GM18511 (cell line): ENCODE results near the gene PRSS36.

Experiments
- ATAC-seq: cut with Tn5 transposase; IDR thresholded peaks from one replicate; pipeline ENCODE4 v1.9.1; 2021; ENCODE audit warnings: mild to moderate bottlenecking, moderate library complexity; ENCODE audit not compliant: unreplicated experiment

PRSS36 gene

DNA sequence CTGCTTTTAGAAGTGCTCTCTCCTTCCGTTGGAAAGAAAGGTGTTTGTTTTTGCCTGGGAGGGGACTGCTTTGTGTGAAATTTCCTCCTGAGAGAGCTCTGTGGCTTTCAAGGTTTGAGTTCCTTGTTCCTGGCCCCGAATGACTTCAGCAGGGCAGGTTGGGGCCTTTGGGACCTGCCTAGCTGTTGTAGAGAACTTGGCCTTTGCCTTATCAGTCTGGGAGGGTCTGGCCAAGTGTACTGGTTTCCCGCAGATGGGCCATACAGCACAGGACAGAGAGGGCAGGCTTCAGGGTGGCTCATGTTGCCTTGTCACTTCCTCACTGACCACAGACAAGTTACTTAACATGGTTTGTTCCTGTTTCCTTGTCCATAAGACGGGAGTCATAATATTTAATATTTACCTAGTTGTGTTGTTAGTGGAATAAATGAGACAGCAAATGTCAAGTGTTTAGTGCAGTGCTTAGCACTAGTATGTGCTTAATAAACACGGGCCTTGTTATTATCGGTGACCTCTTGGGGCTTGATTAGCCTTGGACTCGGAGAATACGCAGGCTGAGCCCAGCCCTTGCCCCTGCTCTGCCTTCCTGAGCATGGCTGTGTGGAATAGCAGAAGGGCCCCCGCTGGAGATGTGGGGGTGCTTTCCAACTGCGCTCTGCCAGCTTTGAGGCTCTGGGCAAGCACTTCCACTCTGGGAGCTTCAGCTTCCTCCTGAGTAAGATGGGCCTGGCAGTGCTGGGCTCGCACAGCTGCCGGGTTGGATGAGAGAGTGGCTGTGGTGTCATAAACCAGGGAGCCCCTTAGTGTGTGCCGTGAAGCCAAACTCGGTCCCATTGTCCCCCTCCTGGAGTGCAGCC, 20.9 kb downstream of the PRSS36 start:
- ATAC-seq = no peak

DNA sequence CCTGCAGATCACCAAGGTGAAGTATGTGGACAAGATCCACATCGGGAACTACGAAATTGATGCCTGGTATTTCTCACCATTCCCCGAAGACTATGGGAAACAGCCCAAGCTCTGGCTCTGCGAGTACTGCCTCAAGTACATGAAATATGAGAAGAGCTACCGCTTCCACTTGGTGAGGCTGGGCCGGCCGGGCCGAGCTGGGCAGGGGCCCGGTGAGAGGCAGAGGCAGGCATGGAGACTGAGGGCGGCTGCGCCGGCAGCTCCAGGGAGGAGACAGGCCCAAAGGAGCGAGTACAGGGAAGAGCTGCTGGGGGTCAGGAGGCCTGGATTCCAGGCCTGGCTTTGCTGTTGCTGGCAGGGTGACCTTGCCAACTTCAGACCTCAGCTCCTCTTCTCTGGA, 22.7 kb downstream of the PRSS36 start:
- ATAC-seq = no peak

DNA sequence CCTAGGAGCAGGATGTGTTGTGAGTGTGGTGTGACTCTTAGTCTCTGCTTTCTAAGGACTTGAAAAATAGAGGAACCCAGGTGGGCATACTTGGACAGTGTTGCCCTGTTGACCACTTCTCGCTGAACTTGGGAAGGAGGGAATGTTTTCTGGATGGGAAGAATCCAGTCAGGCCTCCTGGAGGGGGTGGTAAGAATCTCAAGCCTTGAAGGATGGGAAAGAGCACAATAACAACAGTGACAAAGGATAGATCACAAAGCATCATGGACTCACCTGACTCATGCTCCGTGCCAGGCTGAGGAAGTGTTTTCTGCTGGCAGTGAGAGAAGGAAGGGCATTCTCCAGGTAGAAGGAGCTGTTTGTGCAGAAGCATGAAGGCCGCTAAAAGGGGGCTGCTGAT, 24.0 kb downstream of the PRSS36 start:
- ATAC-seq = no peak

DNA sequence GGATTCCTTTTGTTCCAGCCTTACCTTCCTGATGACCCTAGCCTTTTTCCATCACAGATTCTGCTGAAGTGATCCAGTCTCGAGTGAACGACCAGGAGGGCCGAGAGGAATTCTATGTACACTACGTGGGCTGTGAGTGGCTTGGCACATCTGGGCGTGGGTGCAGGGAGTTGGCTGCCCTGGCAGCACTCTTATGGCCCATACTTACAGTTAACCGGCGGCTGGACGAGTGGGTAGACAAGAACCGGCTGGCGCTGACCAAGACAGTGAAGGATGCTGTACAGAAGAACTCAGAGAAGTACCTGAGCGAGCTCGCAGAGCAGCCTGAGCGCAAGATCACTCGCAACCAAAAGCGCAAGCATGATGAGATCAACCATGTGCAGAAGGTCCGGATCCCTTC, 29.7 kb downstream of the PRSS36 start:
- ATAC-seq = no peak

DNA sequence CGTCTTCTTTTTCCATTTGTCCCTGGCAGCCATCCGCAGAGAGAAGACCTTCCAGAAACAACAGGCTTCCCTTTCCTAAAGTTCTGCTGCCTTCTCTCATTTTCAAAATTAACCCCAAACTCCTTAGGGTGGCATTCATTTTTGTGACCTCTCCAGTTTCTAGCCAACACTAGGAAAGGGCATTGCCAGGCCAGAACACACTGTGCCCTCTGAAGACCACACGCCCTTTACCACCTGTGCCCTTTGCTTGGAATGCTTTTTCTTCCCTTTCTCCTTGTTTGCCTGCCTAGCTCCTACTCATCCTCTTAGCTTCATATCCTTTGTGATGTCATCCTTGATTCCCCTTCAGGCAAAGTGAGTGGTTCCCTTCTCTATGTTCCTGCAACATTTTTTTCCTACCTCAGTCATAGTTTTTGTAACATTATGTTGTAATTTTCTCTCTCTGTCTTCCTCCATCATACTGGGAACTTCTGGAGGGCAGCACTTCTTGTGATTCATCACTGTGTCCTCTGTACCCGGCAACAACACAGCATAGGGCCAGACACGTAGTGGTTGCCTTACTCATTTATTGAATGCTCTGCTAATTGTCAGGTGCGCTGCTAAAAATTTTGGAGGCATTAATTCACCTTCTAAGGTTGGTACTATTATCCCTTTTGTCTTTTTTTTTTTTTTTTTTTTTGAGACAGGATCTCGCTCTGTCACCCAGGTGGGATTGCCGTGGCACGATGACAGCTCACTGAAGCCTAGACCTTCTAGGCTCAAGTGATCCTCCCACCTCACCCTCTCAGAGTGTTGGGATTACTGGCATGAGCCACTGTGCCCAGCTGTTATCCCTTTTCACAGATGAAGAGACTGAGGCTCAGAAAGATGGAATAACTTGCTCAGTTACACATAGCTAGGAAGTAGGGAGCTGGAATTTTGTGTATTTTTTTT, 31.4 kb downstream of the PRSS36 start:
- ATAC-seq = no peak

DNA sequence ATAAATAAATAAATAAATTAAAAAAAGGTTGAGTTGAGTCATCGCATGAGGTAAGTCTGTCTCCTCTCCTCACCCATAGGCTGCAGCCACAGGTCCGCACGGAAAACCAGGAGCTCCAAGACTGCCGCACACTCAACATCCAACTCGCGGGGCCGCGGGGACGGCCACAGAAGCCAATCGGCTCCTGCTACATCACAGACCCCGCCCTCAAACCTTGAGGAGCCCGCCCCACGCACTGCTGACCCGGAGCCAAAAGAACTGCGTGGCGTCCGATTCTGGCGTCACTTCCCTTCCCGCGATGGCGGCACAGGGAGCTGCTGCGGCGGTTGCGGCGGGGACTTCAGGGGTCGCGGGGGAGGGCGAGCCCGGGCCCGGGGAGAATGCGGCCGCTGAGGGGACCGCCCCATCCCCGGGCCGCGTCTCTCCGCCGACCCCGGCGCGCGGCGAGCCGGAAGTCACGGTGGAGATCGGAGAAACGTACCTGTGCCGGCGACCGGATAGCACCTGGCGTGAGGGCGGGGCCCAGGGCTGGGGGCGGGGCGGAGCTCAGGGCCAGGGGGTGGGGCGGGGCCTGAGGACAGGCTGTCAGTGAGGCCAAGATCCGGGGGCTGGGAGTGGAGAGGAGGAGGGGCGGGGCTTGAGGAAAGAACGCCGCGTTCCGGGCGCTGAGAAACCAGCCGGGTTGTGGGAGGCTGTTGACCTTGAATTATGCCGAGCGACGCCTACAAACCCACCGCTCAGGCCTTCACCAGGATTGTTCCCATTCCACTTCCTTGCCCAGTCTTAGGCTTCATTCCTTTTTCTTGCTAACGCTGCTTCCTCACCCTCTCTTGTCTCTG, 32.3 kb downstream of the PRSS36 start, which contains the start of gene KAT8:
Gene KAT8 (plus strand): TSS at position 281 of the 839 bp plus-strand sequence. CDS start 18 bp downstream, at position 299.
- ATAC-seq = peak; percentile 92

DNA sequence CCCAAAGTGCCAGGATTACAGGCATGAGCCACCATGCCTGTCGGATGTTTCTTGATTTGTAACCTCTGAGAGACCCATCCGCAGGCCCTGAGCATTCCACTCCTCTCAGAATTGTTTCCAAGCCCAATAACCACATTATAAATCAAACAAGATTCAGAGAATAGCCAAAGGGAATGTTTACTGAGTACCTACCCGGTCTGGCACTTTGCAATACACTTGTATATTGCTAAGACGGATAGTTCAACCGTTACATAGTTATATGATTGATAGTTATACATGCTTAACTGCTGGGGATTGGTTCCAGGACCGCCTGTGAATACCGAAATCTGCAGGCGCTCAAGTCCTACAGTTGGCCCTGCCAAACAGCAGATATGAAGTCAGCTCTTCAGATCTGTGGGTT, 35.4 kb downstream of the PRSS36 start:
- no peak for ATAC-seq

DNA sequence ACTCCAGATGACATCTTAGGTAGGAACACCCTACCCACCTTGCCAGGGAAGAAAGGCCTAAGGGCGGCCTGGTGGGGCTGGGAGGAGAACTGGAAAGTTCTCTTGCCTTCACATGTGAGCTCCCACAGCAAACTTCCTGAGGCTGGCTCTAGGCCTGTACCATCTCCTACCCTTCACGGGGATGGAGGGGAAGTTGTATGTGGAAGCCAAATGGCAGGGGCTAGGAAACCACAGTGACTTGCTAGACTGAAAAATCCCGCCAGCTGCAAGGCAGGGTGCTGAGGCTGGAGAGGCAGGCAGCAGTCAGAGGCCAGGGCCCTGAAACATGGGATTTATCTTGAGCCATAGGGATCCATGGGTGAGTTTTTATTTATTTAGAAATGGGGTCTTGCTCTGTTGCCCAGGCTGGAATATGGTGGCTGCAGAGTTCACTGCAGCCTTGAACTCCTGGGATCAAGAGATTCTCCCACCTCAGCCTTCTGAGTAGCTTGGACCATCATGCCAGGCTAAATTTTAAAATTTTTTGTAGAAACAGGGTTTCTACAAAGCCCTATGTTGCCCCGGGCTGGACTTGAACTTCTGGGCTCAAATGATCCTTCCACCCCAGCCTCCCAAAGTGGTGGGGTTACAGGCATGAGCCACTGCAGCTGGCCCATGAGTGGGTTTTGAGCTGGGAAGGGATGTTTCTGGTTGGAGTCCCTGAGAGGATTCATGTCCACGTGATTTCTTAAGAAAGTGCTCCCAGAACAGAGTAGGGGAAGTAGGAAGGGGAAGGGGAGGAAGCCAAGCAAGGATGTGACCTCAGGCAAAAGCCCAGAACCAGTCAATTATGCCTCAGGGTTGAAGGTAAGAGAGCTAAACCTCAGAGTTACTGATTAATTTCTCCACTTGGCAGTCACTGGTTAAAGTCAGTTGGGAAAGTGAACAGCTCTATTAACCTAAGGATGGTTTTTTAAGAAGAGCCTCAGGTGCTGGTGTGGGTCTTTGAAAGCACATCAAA, 36.4 kb downstream of the PRSS36 start:
- ATAC-seq = no peak

DNA sequence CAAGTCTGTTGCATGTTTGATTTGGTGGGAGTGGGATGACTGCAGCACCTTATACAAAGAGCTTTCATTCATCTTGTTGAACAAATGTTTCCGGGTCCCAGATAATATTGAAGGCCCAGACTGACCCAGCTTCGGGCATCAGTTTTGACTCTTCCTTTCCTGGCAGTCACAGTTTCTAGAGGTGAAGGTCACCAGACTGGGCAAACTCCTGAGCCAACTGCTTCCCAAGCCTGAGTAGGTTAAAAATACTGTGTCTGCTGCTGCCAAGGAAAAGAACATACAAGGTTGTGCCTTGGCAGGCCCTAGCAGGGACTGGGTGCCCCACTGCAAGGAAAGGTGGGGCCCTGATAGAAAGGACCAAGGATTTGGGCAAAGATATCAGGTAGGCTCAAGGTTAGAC, 37.2 kb downstream of the PRSS36 start:
- no peak for ATAC-seq

DNA sequence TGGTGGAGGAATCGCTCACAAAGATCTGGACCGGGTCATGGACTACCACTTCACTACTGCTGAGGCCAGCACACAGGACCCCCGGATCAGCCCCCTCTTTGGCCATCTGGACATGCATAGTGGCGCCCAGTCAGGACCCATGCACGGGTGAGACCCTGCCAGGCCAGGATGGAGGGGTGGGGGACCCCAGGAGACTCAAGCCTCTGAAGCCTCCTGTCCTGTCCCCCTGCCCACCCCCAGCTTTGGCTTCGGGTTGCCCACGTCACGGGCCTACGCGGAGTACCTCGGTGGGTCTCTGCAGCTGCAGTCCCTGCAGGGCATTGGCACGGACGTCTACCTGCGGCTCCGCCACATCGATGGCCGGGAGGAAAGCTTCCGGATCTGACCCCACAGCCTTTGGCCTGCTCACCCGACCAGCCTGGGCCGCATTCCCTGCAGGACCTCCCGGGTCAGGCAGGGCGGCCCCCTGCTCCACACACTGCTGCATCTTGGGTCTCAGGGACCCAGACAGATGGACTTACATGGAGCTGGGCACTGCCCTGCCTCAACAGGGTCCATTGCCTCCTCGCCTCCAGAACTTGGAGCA, 37.9 kb downstream of the PRSS36 start:
- no peak for ATAC-seq

DNA sequence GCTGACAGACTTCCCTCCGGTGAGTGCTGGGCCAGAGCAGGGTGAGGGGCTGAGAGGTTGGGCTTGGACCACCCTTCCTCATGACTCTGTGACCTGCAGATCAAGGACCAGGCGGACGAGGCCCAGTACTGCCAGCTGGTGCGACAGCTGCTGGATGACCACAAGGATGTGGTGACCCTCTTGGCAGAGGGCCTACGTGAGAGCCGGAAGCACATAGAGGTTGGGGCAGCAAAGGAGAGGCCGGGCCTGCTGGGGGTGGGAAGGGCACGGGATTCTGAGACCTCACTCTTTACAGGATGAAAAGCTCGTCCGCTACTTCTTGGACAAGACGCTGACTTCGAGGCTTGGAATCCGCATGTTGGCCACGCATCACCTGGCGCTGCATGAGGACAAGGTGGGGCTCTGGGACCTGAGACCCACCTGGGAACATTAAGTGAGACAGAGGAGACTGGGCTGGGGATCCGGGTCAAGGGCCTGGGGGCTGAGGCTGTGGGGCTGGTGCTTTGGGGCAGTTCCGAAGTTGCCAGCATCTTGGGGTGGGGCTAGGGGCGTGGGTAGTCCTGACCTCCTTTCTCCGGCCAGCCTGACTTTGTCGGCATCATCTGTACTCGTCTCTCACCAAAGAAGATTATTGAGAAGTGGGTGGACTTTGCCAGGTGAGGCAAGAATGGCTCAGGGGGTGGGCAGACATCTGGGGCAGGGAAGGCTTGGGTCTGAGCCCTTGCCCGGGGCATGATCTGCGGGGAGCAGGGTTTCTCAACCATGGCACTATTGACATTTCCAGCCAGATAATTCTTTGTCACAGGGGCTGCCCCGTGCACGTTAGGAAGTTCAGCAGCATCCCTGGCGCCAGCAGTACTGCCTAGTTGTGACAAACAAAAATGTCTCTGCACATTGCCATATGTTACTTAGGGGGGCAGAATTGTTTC, 39.5 kb downstream of the PRSS36 start:
- no peak for ATAC-seq

DNA sequence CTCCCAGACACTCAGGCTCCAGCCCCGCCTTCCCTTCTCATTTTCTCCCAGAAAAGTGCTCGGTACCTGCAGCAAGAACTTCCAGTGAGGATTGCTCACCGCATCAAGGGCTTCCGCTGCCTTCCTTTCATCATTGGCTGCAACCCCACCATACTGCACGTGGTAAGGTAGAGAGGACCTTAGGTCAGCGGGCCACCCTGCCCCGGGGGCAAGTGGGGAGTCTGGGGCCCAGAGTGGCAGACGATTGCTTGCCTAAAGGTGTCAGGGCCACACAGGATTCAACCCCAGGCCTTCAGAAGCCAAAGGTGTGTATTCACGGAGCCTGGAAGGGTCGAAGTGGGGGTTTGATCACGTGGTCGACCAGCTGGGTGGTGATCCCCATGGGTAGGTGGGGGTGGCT, 40.2 kb downstream of the PRSS36 start:
- no peak for ATAC-seq

DNA sequence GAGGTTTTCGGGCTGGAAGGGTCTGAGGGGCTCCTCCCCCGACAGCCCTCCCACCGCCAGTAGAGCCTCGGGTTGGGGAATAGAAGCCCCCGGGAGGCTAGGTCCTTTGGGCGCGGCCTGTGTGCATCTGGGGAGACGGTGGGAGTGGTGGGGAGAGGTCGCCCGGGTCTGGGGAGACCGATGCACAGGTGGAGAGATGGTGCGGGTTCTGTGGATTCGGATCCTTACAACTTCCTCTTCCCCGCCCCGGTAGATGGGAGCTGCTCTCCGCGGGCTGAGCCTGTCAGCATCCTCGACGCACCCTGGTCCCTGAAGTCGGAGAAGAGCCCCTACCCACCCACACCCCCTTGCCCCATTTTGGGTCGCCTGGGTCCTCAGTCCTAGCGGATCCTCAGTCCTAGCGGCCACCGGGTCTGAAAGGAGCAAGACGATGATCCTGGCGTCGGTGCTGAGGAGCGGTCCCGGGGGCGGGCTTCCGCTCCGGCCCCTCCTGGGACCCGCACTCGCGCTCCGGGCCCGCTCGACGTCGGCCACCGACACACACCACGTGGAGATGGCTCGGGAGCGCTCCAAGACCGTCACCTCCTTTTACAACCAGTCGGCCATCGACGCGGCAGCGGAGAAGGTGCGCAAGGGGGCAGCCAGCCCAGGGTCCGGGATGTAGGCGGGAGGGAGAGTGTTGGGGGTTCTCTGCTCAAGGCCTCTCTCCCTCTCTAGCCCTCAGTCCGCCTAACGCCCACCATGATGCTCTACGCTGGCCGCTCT, 40.9 kb downstream of the PRSS36 start:
- ATAC-seq = no peak

DNA sequence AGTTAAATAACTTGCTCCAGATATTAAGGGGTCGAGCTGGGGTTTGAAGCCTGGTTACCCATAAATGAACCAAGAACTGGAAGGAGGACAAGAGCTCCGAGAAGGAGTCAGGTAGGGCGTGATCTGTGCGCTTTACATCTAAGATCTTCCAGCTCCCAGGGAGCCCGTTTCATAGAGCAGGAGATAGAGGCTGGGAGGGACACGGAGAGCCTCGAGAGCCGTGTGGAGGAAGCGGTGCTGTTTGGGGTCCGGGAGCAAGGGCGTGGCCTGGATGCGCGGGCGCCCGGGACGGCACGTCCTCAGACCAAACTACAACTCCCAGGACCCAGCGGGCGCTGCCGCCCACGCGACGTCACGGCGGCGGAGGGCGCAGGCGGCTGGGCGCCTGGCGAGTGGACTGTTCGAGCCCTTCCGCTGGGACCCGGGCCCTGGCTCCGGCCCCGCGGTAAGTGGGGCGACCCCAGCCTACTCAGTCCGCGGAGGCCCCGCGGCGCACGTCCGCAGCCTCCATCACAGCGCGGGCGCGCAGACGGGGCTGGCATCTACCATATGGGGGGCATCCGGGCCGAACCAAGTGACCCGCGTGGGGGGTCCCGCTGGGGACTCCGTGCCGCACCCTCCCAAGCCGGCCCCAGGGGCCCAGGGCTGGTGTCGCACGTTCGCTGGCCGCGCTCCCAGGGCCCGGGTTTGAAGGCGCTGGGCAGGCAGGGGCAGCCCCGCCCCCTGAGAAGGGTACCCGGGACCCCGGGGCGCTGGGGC, 41.7 kb downstream of the PRSS36 start, which contains the start of gene BCKDK:
Gene BCKDK (plus strand): TSS at position 352 of the 759 bp plus-strand sequence. CDS start 838 bp downstream, outside the sequence.
- peak; percentile 87 for ATAC-seq

DNA sequence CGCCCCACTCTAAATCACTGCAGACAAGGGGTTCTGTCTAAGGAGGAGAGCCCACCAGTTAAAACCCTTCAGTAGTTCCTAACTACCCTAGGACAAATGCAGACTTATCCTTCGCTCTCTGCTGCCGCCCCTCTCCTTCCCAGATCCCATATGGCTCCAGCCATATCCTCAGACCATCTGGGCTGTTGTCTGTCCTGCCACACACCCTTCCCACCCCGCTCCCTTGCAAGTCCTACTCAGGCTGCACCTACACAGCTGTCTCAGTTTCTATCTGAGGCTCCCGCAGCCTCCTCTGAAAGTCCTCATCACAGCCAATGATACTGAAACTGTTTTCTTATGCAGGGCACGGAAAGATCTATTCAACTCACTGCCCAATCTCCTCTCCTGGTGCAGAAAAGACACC, 42.4 kb downstream of the PRSS36 start:
- ATAC-seq = peak; percentile 73
